ENCODE data around the gene TRIM26. TPM values are rescaled to one million over a fixed set of nuclear protein-coding genes. Genes with fewer than 3 reads are reported as not detected.

The TRIM26 gene
- total and polyA plus RNA-seq, 12 donors, result 12.0 to 29.0 (median 21.8) TPM

DNA sequence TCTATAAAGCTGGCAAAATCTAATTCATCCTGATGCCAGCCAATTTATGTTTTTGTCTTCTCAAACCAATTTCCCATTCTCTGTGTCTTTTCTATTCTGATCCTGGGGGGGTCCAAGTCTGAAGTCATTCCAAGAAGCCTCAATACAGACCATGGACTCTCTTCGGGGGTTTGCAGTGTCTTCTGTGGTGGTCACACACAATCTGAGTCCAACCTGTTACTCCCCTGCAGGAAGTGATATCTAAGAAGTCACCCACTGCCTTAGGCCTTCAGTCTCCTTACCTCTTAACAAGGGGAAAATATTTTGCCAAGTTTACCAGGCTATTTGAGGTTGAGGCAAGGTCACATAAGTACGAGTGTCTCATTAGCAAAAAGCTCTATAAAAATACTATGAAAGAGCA lies 1.9 kb downstream of the TRIM26 start:
- 54 to 65% methylated on average over 2 of the region's 2 CpGs for WGBS, 2 donors
- no peaks in the 10 kb centered on the region for H3K27me3 ChIP-seq
- H3K36me3 ChIP-seq, result no peaks in the 10 kb centered on the region
- no peak for ATAC-seq
- TF ChIP-seq, protein P1, sequence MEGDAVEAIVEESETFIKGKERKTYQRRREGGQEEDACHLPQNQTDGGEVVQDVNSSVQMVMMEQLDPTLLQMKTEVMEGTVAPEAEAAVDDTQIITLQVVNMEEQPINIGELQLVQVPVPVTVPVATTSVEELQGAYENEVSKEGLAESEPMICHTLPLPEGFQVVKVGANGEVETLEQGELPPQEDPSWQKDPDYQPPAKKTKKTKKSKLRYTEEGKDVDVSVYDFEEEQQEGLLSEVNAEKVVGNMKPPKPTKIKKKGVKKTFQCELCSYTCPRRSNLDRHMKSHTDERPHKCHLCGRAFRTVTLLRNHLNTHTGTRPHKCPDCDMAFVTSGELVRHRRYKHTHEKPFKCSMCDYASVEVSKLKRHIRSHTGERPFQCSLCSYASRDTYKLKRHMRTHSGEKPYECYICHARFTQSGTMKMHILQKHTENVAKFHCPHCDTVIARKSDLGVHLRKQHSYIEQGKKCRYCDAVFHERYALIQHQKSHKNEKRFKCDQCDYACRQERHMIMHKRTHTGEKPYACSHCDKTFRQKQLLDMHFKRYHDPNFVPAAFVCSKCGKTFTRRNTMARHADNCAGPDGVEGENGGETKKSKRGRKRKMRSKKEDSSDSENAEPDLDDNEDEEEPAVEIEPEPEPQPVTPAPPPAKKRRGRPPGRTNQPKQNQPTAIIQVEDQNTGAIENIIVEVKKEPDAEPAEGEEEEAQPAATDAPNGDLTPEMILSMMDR (IDR thresholded peaks at IDR 0.05), result no peak
- H3K27ac ChIP-seq, result no peak overlapping the region
- peaks cover 0 to 64% (median 47%) of the 10 kb centered on the region in 9 donors for H3K4me1 ChIP-seq
- intact Hi-C loops (cut with DNase I), result loop anchor here in 2 of 10 donors (10.0 kb wide), 1 partner anchor 113 kb away; the partner anchor contains the start of gene TRIM39 (in 2 of the 2)
- no peak for DNase-seq
- no peaks in the 10 kb centered on the region for H3K9me3 ChIP-seq
- H3K4me3 ChIP-seq, result peak overlapping the region in 3 of 10 donors; percentile 74 to 85 (median 79)

DNA sequence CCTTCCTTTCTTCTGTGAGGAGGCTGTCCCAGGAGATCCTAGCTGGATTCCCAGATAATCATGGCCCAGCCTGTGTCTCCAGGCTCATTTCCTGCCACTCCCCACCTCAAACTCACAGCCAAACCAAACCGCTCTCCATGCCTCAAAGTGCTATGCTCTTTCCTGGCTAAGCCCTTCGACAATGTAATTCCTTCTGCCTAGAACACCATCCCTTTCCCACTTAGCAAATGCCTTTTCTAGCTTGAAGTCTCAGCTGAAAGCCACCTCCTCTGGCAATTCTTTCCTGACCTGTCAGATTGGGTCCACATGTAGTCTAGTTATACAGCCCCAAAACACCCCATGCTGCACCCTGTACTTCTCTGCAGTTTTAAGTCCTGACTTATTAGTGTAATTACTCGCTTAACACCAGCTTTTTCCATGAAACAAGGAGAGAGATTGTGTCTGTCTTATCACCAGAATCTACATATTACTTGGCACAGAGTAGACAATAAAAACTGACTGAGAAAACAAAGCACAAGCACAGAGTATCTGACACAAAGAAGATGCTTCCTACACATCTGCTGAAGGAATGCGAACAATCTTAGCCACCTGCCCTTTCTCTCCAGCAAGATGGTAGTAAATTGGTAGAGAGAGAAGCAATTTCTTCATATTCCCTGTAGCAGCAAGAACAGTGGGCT lies 5.4 kb downstream of the TRIM26 start:
- Histone ChIP-seq H3K27me3 (no peaks in the 10 kb centered on the region), H3K9me3 (no peaks in the 10 kb centered on the region), H3K4me1 (peaks cover 0 to 72% (median 57%) of the 10 kb centered on the region in 9 donors), H3K4me3 (peak overlapping the region in 2 of 10 donors; percentile 12 to 23), H3K36me3 (peaks cover 0 to 9% (median 0%) of the 10 kb centered on the region in 9 donors), H3K27ac (peak overlapping the region in 9 of 10 donors; percentile 5 to 78 (median 55))
- TF ChIP-seq, protein P1 (IDR thresholded peaks at IDR 0.05), result no peak
- intact Hi-C loops (cut with DNase I), result no loop called here
- DNase-seq (peak in 1 of 2 donors; percentile 25), ATAC-seq (peak; percentile 29 to 81 (median 62))
- WGBS, 2 donors, result 59% methylated on average over 4 of the region's 4 CpGs

DNA sequence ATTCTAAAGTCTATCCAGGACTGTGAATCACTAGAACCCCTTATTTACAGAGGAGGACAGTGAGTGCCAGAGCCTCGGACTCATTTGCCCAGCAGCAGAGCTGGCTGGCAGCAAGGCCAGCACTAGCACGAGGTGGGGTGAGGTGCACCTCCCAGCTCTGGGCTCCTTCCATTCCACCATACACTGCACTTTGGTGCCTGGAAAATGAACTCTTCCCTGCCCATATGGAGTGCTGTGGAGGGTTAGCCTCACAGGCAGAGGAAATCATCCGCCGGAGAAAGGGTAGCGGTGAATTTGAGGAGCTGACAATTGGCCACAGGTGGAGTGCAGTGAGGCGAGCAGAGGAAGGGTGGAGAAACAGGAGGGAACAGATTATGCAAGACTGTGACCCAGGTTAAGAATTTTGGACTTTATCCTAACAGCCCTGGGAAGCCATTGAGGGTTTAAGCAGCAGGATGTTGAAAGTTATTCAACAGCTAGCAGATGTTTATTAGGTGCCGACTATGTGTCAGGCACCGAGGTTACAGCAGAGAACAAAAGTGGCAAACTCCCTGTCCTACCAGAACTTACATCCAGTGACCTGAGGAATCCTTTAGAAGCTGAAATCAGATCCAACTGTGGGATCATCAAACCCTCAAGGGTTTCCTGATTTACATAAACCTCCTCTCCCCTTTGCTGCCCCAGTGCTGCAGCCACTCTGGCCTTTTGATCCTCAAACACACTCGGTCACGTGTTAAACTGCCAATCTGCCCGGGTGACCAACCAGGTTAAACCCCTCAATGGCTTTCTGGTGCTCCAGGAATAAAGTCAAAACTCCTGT lies 6.2 kb downstream of the TRIM26 start:
- H3K4me1 ChIP-seq, result peaks cover 0 to 66% (median 50%) of the 10 kb centered on the region in 9 donors
- intact Hi-C loops (cut with DNase I), result no loop called here
- no peak for DNase-seq
- peaks cover 0 to 9% (median 0%) of the 10 kb centered on the region in 9 donors for H3K36me3 ChIP-seq
- TF ChIP-seq, protein P1 (IDR thresholded peaks at IDR 0.05), result no peak
- no peaks in the 10 kb centered on the region for H3K27me3 ChIP-seq
- ATAC-seq, result peak; percentile 25 to 71 (median 53)
- 35 to 42% methylated on average over 11 of the region's 11 CpGs for WGBS, 2 donors
- no peaks in the 10 kb centered on the region for H3K9me3 ChIP-seq
- peak overlapping the region in 2 of 10 donors; percentile 12 to 23 for H3K4me3 ChIP-seq
- peak overlapping the region in 9 of 10 donors; percentile 36 to 78 (median 55) for H3K27ac ChIP-seq

DNA sequence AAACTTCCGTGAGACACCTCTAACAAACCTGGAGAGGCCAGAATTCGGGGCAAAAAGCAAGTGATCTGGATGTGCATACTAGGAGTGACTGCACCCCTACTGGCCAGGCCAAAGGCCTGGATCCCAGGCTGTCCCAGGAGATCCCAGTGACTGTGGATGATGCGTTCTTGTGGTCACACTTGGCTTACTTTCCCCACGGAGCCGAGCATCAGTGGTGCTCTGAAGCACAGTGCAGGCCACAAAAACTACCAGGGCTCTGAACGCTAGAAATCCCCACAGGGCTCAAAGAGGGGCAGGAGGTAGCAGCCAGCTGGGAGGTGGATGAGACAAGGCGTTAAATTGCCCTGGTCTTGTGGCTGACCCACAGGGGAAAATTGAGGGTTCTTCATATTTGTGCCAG lies 7.1 kb downstream of the TRIM26 start:
- H3K4me1 ChIP-seq, result peaks cover 0 to 66% (median 45%) of the 10 kb centered on the region in 9 donors
- H3K9me3 ChIP-seq, result no peaks in the 10 kb centered on the region
- 80 to 82% methylated on average over 7 of the region's 7 CpGs for WGBS, 2 donors
- peak overlapping the region in 1 of 10 donors; percentile 78 for H3K27ac ChIP-seq
- TF ChIP-seq, protein P1 (IDR thresholded peaks at IDR 0.05), result no peak
- H3K4me3 ChIP-seq, result no peak overlapping the region
- intact Hi-C loops (cut with DNase I), result no loop called here
- H3K36me3 ChIP-seq, result peaks cover 0 to 12% (median 0%) of the 10 kb centered on the region in 9 donors
- ATAC-seq, result peak in 3 of 8 donors; percentile 7 to 33 (median 7)
- H3K27me3 ChIP-seq, result no peaks in the 10 kb centered on the region
- no peak for DNase-seq

Data from heart right ventricle (tissue), 16 donors.